ENCODE results near the gene SLC4A1AP. TPM values are rescaled to one million over a fixed set of nuclear protein-coding genes. Genes with fewer than 3 reads are reported as not detected.

Gene SLC4A1AP
- polyA plus RNA-seq, 4 donors: 23.5 to 36.7 (median 34.4) TPM

- no peak for DNase-seq (ENCODE audit: low read depth in 4 of 4, low spot score in 3 of 4)
Observed at GRCh38 chr2:27737676-27738348, 74.1 kb downstream of the SLC4A1AP start.

GRCh38 chr2:27738349-27739057 lies 74.8 kb downstream of the SLC4A1AP start:
- DNase-seq (ENCODE audit: low read depth in 4 of 4, low spot score in 3 of 4): no peak

- DNase-seq (ENCODE audit: low read depth in 4 of 4, low spot score in 3 of 4): no peak
Observed at GRCh38 chr2:27739058-27739373, 75.3 kb downstream of the SLC4A1AP start.

- no peak for DNase-seq (ENCODE audit: low read depth in 4 of 4, low spot score in 3 of 4)
Observed at GRCh38 chr2:27741673-27742072, 78.0 kb downstream of the SLC4A1AP start.

- DNase-seq (ENCODE audit: low read depth in 4 of 4, low spot score in 3 of 4): no peak
Observed at GRCh38 chr2:27742571-27742970, 78.9 kb downstream of the SLC4A1AP start.

Other genes starting within 250 kb of the SLC4A1AP start
- 100 to 1,000 TPM; 123 to 164 (median 134) TPM for gene NRBP1, start 235.3 kb upstream of the SLC4A1AP start, polyA plus RNA-seq (ENCODE audit: insufficient read length in 4 of 4)
- gene KRTCAP3, start 221.5 kb upstream of the SLC4A1AP start, polyA plus RNA-seq (ENCODE audit: insufficient read length in 4 of 4): 1 to 10 TPM; 2.7 to 8.3 (median 6.5) TPM
- 10 to 100 TPM; 32.9 to 61.0 (median 45.3) TPM for gene IFT172, start 174.1 kb upstream of the SLC4A1AP start, polyA plus RNA-seq (ENCODE audit: insufficient read length in 4 of 4)
- gene FNDC4, start 168.7 kb upstream of the SLC4A1AP start, polyA plus RNA-seq (ENCODE audit: insufficient read length in 4 of 4): 10 to 100 TPM in 1 of 4 donors, 1 to 10 TPM in 3; 7.0 to 11.5 (median 8.1) TPM
- under 1 TPM in 3 of 4 donors, not detected in 1; 0.14 to 0.18 (median 0.16) TPM for gene GCKR, start 167.1 kb upstream of the SLC4A1AP start, polyA plus RNA-seq (ENCODE audit: insufficient read length in 4 of 4)
- 10 to 100 TPM; 63.2 to 85.5 (median 76.7) TPM for gene ZNF512, start 80.8 kb upstream of the SLC4A1AP start, polyA plus RNA-seq (ENCODE audit: insufficient read length in 4 of 4)
- 10 to 100 TPM; 11.1 to 15.3 (median 13.2) TPM for gene CCDC121, start 34.9 kb upstream of the SLC4A1AP start, polyA plus RNA-seq (ENCODE audit: insufficient read length in 4 of 4)
- 10 to 100 TPM; 49.7 to 68.5 (median 58.1) TPM for gene GPN1, start 34.8 kb upstream of the SLC4A1AP start, polyA plus RNA-seq (ENCODE audit: insufficient read length in 4 of 4)
- gene SUPT7L, start 275 bp upstream of the SLC4A1AP start, polyA plus RNA-seq (ENCODE audit: insufficient read length in 4 of 4): 10 to 100 TPM; 45.4 to 67.7 (median 58.4) TPM
- gene MRPL33, start 107.8 kb downstream of the SLC4A1AP start, polyA plus RNA-seq (ENCODE audit: insufficient read length in 4 of 4): 100 to 1,000 TPM in 3 of 4 donors, 10 to 100 TPM in 1; 85.1 to 171 (median 157) TPM
- gene RBKS, start 226.5 kb downstream of the SLC4A1AP start, polyA plus RNA-seq (ENCODE audit: insufficient read length in 4 of 4): 1 to 10 TPM; 2.0 to 8.6 (median 6.9) TPM
- 10 to 100 TPM; 30.1 to 59.3 (median 55.6) TPM for gene BABAM2, start 226.8 kb downstream of the SLC4A1AP start, polyA plus RNA-seq (ENCODE audit: insufficient read length in 4 of 4)

All from left renal pelvis (tissue), 4 donors.